ENCODE results near the gene HOOK2.

The HOOK2 gene

DNA sequence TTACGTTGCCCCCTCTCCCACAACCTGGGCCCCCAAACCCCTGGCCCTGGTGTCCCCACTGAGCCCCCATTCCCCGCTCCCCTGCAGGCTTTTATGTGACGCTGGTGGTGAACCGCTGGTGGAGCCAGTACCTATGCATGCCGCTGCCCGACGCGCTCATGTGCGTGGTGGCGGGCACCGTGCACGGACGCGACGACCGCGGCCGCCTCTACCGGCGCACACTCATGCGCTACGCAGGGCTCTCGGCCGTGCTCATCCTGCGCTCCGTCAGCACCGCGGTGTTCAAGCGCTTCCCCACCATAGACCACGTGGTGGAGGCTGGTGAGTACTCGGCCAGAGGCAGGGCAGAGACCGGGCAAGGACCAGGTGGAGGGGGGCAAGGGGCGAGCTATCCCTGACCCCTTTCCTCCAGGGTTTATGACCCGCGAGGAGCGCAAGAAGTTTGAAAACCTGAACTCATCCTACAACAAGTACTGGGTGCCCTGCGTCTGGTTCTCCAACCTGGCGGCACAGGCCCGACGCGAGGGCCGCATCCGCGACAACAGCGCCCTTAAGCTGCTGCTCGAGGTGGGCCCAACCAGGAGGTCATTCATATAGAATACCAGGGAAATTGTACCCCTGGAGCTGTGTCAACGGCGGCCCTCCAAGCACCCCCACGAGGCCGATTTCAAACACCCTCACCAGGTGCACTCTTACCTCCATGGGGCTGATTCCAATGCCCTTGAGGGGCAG is 20.7 kb downstream of the HOOK2 start:
- TF ChIP-seq, protein P1, sequence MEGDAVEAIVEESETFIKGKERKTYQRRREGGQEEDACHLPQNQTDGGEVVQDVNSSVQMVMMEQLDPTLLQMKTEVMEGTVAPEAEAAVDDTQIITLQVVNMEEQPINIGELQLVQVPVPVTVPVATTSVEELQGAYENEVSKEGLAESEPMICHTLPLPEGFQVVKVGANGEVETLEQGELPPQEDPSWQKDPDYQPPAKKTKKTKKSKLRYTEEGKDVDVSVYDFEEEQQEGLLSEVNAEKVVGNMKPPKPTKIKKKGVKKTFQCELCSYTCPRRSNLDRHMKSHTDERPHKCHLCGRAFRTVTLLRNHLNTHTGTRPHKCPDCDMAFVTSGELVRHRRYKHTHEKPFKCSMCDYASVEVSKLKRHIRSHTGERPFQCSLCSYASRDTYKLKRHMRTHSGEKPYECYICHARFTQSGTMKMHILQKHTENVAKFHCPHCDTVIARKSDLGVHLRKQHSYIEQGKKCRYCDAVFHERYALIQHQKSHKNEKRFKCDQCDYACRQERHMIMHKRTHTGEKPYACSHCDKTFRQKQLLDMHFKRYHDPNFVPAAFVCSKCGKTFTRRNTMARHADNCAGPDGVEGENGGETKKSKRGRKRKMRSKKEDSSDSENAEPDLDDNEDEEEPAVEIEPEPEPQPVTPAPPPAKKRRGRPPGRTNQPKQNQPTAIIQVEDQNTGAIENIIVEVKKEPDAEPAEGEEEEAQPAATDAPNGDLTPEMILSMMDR (IDR thresholded peaks at IDR 0.05; ENCODE audit: extremely low read depth, missing control alignments), result no peak
- DNase-seq (ENCODE audit: low spot score), result no peak

DNA sequence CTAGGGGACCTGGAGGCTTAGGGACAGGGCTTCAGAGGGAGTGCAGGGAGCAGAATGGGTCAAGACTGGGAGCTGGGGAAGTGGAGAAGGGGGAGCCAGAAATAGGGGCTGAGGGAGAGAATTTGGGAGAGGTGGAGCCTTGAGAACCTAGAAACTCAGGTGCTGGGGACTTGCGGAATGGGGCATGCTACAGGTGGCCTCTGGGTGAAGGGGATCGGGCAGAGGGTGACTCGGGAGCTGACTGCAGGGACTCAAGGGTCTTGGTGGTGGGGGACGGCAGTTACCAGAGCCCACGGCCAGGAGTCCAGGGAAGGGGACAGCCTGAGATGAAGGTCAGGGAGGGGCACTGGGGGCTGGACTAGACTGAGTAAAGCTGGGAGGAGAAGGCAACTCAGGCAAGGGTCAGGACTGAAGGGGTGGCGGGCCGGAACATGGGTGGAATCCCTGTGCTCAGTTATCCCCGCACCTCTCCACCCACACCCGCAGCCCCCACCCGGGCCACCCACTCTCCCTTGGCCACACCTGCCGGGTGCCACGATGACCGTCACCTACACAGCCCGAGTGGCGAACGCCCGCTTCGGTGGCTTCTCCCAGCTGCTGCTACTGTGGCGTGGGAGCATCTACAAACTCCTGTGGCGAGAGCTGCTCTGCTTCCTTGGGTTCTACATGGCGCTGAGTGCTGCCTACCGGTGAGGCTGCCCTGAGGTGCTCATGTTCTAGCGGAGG is 23.1 kb downstream of the HOOK2 start:
- DNase-seq (ENCODE audit: low spot score), result no peak
- TF ChIP-seq, protein P1 (IDR thresholded peaks at IDR 0.05; ENCODE audit: extremely low read depth, missing control alignments), result no peak

DNA sequence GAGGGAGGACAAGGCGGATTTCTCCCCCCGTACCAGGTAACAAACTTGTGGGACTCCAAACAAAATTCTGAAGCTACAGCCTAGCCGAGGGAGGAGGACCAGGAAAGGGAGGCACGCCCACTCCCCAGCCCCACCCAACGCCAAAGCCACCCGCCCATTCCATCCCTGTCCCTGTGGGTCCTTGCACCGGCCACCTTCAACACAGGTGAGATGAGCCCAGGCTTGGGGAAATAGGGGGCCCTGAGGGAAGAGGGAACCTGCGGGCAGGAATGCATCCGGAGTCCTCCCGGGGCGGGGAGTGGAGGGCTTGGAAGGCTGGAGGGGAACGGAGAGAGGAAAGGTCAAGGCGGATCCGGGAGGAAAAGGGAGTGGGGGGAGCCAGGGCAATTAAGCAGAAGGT is 23.7 kb downstream of the HOOK2 start, which contains the start of gene BEST2:
Gene BEST2 (plus strand): TSS at position 157 of the 400 bp plus-strand sequence. CDS start 802 bp downstream, outside the sequence.
- TF ChIP-seq, protein P1 (IDR thresholded peaks at IDR 0.05; ENCODE audit: extremely low read depth, missing control alignments), result no peak
- DNase-seq (ENCODE audit: low spot score), result no peak

DNA sequence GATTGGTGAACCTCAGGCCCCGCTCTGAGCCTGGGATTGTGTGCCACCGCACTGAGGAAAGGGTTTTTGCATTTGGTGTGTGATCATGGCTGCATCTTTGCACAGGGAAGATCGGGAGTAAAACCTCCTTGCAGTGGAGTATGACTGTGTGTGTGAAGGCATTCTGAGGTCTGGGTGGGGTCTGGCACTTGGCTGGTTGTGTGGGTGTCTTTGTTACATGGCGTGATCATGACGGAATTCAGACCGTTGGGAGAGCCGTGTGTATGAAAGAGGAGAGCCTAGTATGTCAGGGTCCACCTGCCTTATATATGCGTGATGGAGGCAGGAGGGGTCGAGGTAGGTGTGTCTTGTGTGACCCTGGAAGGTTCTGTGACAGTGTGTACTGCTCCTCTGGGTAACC is 24.5 kb downstream of the HOOK2 start:
- no peak for DNase-seq (ENCODE audit: low spot score)
- TF ChIP-seq, protein P1 (IDR thresholded peaks at IDR 0.05; ENCODE audit: extremely low read depth, missing control alignments), result no peak

DNA sequence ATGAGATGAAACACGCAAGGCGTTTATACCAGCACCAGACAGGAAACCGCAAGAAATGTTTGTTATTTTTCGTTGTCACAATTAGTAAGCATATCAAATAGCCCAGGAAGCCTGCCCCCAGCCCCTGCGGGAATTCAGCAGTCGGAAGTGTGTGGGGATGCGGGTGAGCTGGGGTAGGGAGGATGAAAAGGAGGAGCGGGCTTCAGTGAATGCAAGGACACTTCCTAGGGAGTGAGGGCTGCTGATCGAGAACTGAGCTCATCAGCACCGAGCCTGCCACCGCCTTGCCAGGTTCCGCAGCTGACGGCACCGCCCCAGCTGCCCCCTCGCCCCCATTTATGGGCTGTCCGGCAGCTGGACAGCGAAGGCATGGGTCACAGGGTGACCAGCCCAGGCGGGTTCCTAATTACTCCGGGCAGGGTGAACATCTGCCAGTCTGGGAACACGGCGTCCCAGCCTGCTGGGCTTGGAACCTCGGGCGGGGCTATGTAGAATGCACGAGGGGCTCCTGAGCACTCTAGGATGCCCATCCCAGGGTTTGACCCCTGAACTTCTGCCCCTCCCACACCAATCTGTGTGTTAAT is 25.3 kb downstream of the HOOK2 start:
- TF ChIP-seq, protein P1 (IDR thresholded peaks at IDR 0.05; ENCODE audit: extremely low read depth, missing control alignments), result no peak
- no peak for DNase-seq (ENCODE audit: low spot score)

DNA sequence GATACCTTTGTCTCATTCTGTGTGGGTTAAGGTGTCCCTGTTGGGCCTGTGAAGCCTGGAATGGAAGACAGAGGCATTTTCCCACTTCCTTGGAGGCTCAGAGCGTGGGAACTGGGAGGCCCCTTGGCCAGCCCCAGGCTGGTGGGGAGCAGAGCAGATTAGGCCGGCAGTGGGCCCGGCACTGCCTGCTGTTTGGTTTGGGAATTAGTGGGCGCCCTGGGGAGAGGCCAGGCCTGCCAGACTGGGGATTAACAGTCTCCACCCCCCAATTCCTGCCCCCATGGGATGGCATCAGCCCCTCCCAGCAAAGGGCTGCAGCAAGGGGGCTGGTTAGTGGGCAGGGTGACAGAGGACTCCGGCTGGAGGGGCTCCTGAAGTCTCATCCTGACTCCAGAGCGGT is 26.9 kb downstream of the HOOK2 start:
- TF ChIP-seq, protein P1 (IDR thresholded peaks at IDR 0.05; ENCODE audit: extremely low read depth, missing control alignments), result no peak

More for the DNA sequence above, 26.9 kb downstream of the HOOK2 start:
- DNase-seq (ENCODE audit: low spot score), result no peak

Data from GM20000 (cell line).